HepG2 (cell line): Measurements from ENCODE around the gene CD164L2. TPM values are rescaled to one million over a fixed set of nuclear protein-coding genes. Genes with fewer than 3 reads are reported as not detected.

ENCODE experiments used
- ATAC-seq: fragments of 200-7000 bp; cut with Tn5 transposase; 3 replicates; pipeline ENCODE4 v1.9.1; 2020; ENCODE audit warnings: mild to moderate bottlenecking, moderate library complexity
- BruUV-seq: library from RNA; stranded (reverse); fragments of 400-500 nt; replicated peaks from 2 replicates; lab custom pipeline; 2021; lab: Mats Ljungman, UMichigan
- CTCF ChIA-PET: fragments of 300-600 bp; formaldehyde crosslinking; extraction: SDS; loops from one replicate; lab custom pipeline; 2021; ENCODE audit warnings: low total read pairs, inconsistent platforms, low intra/inter-chr PET ratio; lab: Yijun Ruan, JAX
- POLR2A ChIA-PET: fragments of 350-600 bp; sonication (Branson Sonifier 250); formaldehyde crosslinking; loops from one replicate; lab custom pipeline; 2020; ENCODE audit warnings: antibody characterized with exemption, inconsistent platforms; lab: Yijun Ruan, JAX
- DNase-seq: peaks from one replicate; pipeline ENCODE4 v3.0.0-alpha.2; 2015; ENCODE audit warnings: low spot score
- FAIRE-seq: peaks from 3 replicates; lab custom pipeline; 2011; peaks lifted over from hg19 to GRCh38; lab: Jason Lieb, UNC
- H2AFZ ChIP-seq: one replicate; pipeline ENCODE4 v1.6.1; 2011; ENCODE audit warnings: low read length, inconsistent platforms
- H3K27ac ChIP-seq: fragments of 300-600 bp; 3 replicates; pipeline ENCODE4 v1.8.0; 2011; ENCODE audit warnings: mixed run types, mild to moderate bottlenecking, mixed read lengths, low read length, inconsistent platforms; ENCODE audit not compliant: insufficient read depth; ENCODE audit errors: extremely low read length
- H3K27me3 ChIP-seq, 2 experiments: fragments of 200-600 bp in 1 of 2; 2 replicates in 1 of 2; 3 replicates in 1 of 2; pipeline versions ENCODE4 v1.6.0 to v1.8.0; 2011; ENCODE audit warnings: low read length in 2 of 2, mild to moderate bottlenecking in 2 of 2, moderate library complexity in 2 of 2, inconsistent platforms in 1 of 2; ENCODE audit not compliant: insufficient read depth in 2 of 2, control insufficient read depth in 1 of 2
- H3K36me3 ChIP-seq, 2 experiments: fragments of 200-600 bp in 1 of 2; replicated peaks in 1 of 2; 2 replicates in 1 of 2; 3 replicates in 1 of 2; pipeline versions ENCODE4 v1.5.1 to v1.8.0; 2011; ENCODE audit warnings: low read length in 2 of 2, inconsistent platforms in 1 of 2; ENCODE audit not compliant: insufficient read depth in 2 of 2, control insufficient read depth in 1 of 2
- H3K4me1 ChIP-seq: 2 replicates; pipeline ENCODE4 v1.5.1; 2012; ENCODE audit warnings: low read length, inconsistent platforms; ENCODE audit not compliant: insufficient read depth
- H3K4me2 ChIP-seq: 2 replicates; pipeline ENCODE4 v1.6.0; 2011; ENCODE audit warnings: low read depth, low read length, inconsistent platforms
- H3K4me3 ChIP-seq, 3 experiments: fragments of 200-600 bp in 1 of 3; sonication (generic), shearing (Covaris generic) in 1 of 3; replicated peaks in 1 of 3; 2 replicates each; pipeline ENCODE4 v1.5.1; 2011 to 2016; ENCODE audit warnings: low read length in 3 of 3, inconsistent platforms in 2 of 3, low read depth in 2 of 3, mild to moderate bottlenecking in 2 of 3, control low read depth in 1 of 3, mixed read lengths in 1 of 3; ENCODE audit not compliant: insufficient read depth in 1 of 3
- H3K79me2 ChIP-seq: one replicate; pipeline ENCODE4 v1.6.1; 2011; ENCODE audit warnings: low read length, inconsistent platforms; ENCODE audit not compliant: insufficient read depth
- H3K9ac ChIP-seq: 2 replicates; pipeline ENCODE4 v1.6.0; 2011; ENCODE audit warnings: mild to moderate bottlenecking, low read depth, low read length, inconsistent platforms; ENCODE audit not compliant: insufficient read depth
- H3K9me3 ChIP-seq: 2 replicates; pipeline ENCODE4 v1.5.1; 2012; ENCODE audit warnings: mild to moderate bottlenecking, low read length
- H4K20me1 ChIP-seq: 2 replicates; pipeline ENCODE4 v1.6.0; 2011; ENCODE audit warnings: inconsistent platforms, mild to moderate bottlenecking, low read length, moderate library complexity; ENCODE audit not compliant: insufficient read depth
- ASH2L ChIP-seq: fragments of 300-600, 200-600 bp; sonication (generic); IDR thresholded peaks from 2 replicates; pipeline ENCODE4 v1.7.0; 2017; ENCODE audit warnings: low read depth, mild to moderate bottlenecking, moderate library complexity, mixed read lengths, low read length; ENCODE audit not compliant: insufficient read length
- CREBL2 ChIP-seq: sonication (generic); formaldehyde crosslinking; IDR thresholded peaks from 2 replicates; pipeline ENCODE4 v1.8.1; 2023; ENCODE audit warnings: missing genetic modification reagents, mild to moderate bottlenecking, borderline replicate concordance
- ELF3 ChIP-seq: IDR thresholded peaks from 2 replicates; pipeline ENCODE4 v1.6.1; 2016; ENCODE audit warnings: missing genetic modification reagents, missing compliant biosample characterization
- IRF1 ChIP-seq: sonication (generic); formaldehyde crosslinking; IDR thresholded peaks from 2 replicates; pipeline ENCODE4 v1.4.0; 2020; ENCODE audit warnings: low read depth, mild to moderate bottlenecking, missing genetic modification reagents
- MXD4 ChIP-seq: IDR thresholded peaks from 2 replicates; pipeline ENCODE4 v1.6.1; 2016; ENCODE audit warnings: mild to moderate bottlenecking, missing biosample characterization, missing genetic modification reagents
- MYNN ChIP-seq: sonication (generic); formaldehyde crosslinking; IDR thresholded peaks from 2 replicates; pipeline ENCODE4 v1.4.0; 2020; ENCODE audit warnings: mild to moderate bottlenecking, low read depth, missing genetic modification reagents
- NR1H2 ChIP-seq: sonication (generic); formaldehyde crosslinking; IDR thresholded peaks from 2 replicates; pipeline ENCODE4 v1.8.1; 2022; ENCODE audit warnings: low read depth, missing genetic modification reagents, borderline replicate concordance
- POGZ ChIP-seq: sonication (generic); formaldehyde crosslinking; IDR thresholded peaks from 2 replicates; pipeline ENCODE4 v1.4.0; 2020; ENCODE audit warnings: mild to moderate bottlenecking, missing genetic modification reagents
- SALL2 ChIP-seq: sonication (generic); formaldehyde crosslinking; IDR thresholded peaks from 2 replicates; pipeline ENCODE4 v1.8.1; 2023; ENCODE audit warnings: mild to moderate bottlenecking, missing genetic modification reagents, inconsistent platforms
- SUZ12 ChIP-seq: fragments of 150-350 bp; IDR thresholded peaks from 2 replicates; pipeline ENCODE4 v1.6.1; 2014; ENCODE audit warnings: low read depth, low read length
- TFDP1 ChIP-seq: IDR thresholded peaks from 2 replicates; pipeline ENCODE4 v1.6.1; 2016; ENCODE audit warnings: missing compliant biosample characterization, missing genetic modification reagents, borderline replicate concordance
- ZNF34 ChIP-seq: sonication (generic); formaldehyde crosslinking; IDR thresholded peaks from 2 replicates; pipeline ENCODE4 v1.4.0; 2020; ENCODE audit warnings: mild to moderate bottlenecking, missing genetic modification reagents, borderline replicate concordance
- ZNF576 ChIP-seq: sonication (generic); formaldehyde crosslinking; IDR thresholded peaks from 2 replicates; pipeline ENCODE4 v1.4.0; 2020; ENCODE audit warnings: mild to moderate bottlenecking, missing genetic modification reagents
- ZNF704 ChIP-seq: sonication (generic); formaldehyde crosslinking; IDR thresholded peaks from 2 replicates; pipeline ENCODE4 v1.8.1; 2023; ENCODE audit warnings: mild to moderate bottlenecking, inconsistent platforms, moderate library complexity, missing genetic modification reagents, borderline replicate concordance
- ZNF784 ChIP-seq: sonication (generic); formaldehyde crosslinking; IDR thresholded peaks from 2 replicates; pipeline ENCODE4 v1.5.1; 2020; ENCODE audit warnings: missing genetic modification reagents, mild to moderate bottlenecking, borderline replicate concordance
- ZSCAN29 ChIP-seq: sonication (generic); formaldehyde crosslinking; conservative IDR thresholded peaks from 2 replicates; pipeline ENCODE4 v1.4.0; 2020; ENCODE audit warnings: mild to moderate bottlenecking, missing genetic modification reagents
- WGBS: methylation state at CpG from one replicate; pipeline ENCODE4 v1.1.6; 2017; ENCODE audit warnings: low lambda C conversion rate; 5-methylcytosine and 5-hydroxymethylcytosine counted together
- in situ Hi-C: cut with HindIII; loops from 2 replicates; pipeline ENCODE4 v1.10.0; 2017; ENCODE audit warnings: low pct_unique_long_range_greater_than_20kb; ENCODE audit not compliant: extremely low pct_ligation_motif_present
- intact Hi-C: fragments of 100-400 bp; cut with micrococcal nuclease; formaldehyde crosslinking; loops from one replicate; pipeline ENCODE4 v1.10.0; 2022; ENCODE audit not compliant: unreplicated experiment
- polyA plus RNA-seq, 8 experiments: library from polyadenylated mRNA; depleted of rRNA in 3 of 8; stranded (reverse) in 7 of 8; unstranded in 1 of 8; fragments of >200 nt; fragmentation: Illumina TruSeq in 4 of 8; extraction: Trizol in 4 of 8; gene quantifications; 2 replicates each; pipeline versions ENCODE4 v1.2.1 to v1.2.3, GENCODE V29; 2011 to 2016; ENCODE audit warnings: low read depth in 4 of 8, missing spikeins in 1 of 8, mixed read lengths in 1 of 8; ENCODE audit not compliant: insufficient read depth in 1 of 8
- total RNA-seq, 5 experiments: library from RNA; depleted of rRNA; stranded (reverse); fragments of >200 nt; fragmentation: Illumina TruSeq; extraction: Trizol; gene quantifications; 2 replicates each; pipeline ENCODE4 v1.2.3, GENCODE V29; 2016; ENCODE audit warnings: low read depth in 1 of 5

The CD164L2 gene
- total and polyA plus RNA-seq, 2 of the 13 experiments (the other 11 are each of a cell fraction or from before 2014, with no cell fraction given) = not detected

GRCh38 chr1:27383661-27384060, 528 bp upstream of the CD164L2 start:
- no peaks in the 10 kb centered on the region for H3K36me3 ChIP-seq
- TF ChIP-seq ZNF784 (CRISPR knock-in tag) (no peak), ZNF34 (CRISPR knock-in tag) (no peak), SALL2 (CRISPR knock-in tag) (no peak), TFDP1 (CRISPR knock-in tag) (no peak), SUZ12 (no peak), POGZ (no peak), MYNN (no peak), MXD4 (no peak), IRF1 (CRISPR knock-in tag) (no peak), ZNF704 (CRISPR knock-in tag) (no peak), NR1H2 (no peak), ASH2L (no peak), ZNF576 (CRISPR knock-in tag) (no peak), ZSCAN29 (CRISPR knock-in tag) (no peak), CREBL2 (CRISPR knock-in tag) (no peak), ELF3 (CRISPR knock-in tag) (no peak)
- TF ChIP-seq, all 625 proteins: peak for 0
- no peak overlapping the region for H2AFZ ChIP-seq
- H3K4me3 ChIP-seq = no peak overlapping the region
- no peak for FAIRE-seq
- no peaks in the 10 kb centered on the region for H4K20me1 ChIP-seq
- ChIA-PET CTCF (no interaction called here), POLR2A (no interaction called here)
- H3K9me3 ChIP-seq = no peaks in the 10 kb centered on the region
- DNase-seq = no peak
- H3K27ac ChIP-seq = no peak overlapping the region
- no peak overlapping the region for H3K9ac ChIP-seq
- 0 out of 2 replicates have a peak overlapping the region, but pooled peaks have one; percentile 1 for H3K4me2 ChIP-seq
- no peaks in the 10 kb centered on the region for H3K4me1 ChIP-seq
- 66% methylated on average over 13 of the region's 13 CpGs for WGBS
- no peak for ATAC-seq
- intact Hi-C loops = no loop called here
- BruUV-seq = no TSS peak
- in situ Hi-C loops = no loop called here
- no peaks in the 10 kb centered on the region for H3K79me2 ChIP-seq
- H3K27me3 ChIP-seq = peaks cover 8 to 42% of the 10 kb centered on the region in 2 experiments
